HG02759 (cell line): ENCODE results near the gene NDC80.
"Not testable (repeated sequence)": the region's sequence is repeated elsewhere in the genome, so short reads cannot be mapped to it uniquely, and the experiment has no call there.

ENCODE experiments used
- ATAC-seq: cut with Tn5 transposase; IDR thresholded peaks from one replicate; pipeline ENCODE4 v1.9.1; 2021; ENCODE audit warnings: mild to moderate bottlenecking, moderate library complexity; ENCODE audit not compliant: unreplicated experiment

The NDC80 gene

GRCh38 chr18:2571200-2572170, at the start of gene NDC80, which contains the start of gene METTL4:
Gene NDC80 (plus strand): TSS chr18:2571557. CDS start chr18:2572986, 1,429 bp downstream.
Gene METTL4 (minus strand): TSS chr18:2571505. CDS start chr18:2567216, 4,289 bp downstream.
- ATAC-seq = peak; percentile 83

GRCh38 chr18:2522112-2522511, 49.2 kb upstream of the NDC80 start:
- no peak for ATAC-seq

- ATAC-seq = not testable (repeated sequence)
Observed at GRCh38 chr18:2524794-2525198, 46.6 kb upstream of the NDC80 start.

GRCh38 chr18:2526329-2526728, 45.0 kb upstream of the NDC80 start:
- no peak for ATAC-seq

- ATAC-seq = no peak
Observed at GRCh38 chr18:2529154-2529553, 42.2 kb upstream of the NDC80 start.

GRCh38 chr18:2531751-2532150, 39.6 kb upstream of the NDC80 start:
- no peak for ATAC-seq

GRCh38 chr18:2532797-2533196, 38.6 kb upstream of the NDC80 start:
- no peak for ATAC-seq

- peak; percentile 65 for ATAC-seq
Observed at GRCh38 chr18:2534906-2535305, 36.5 kb upstream of the NDC80 start.

- peak; percentile 46 for ATAC-seq
Observed at GRCh38 chr18:2535419-2535910, 35.9 kb upstream of the NDC80 start.

- no peak for ATAC-seq
Observed at GRCh38 chr18:2536063-2536462, 35.3 kb upstream of the NDC80 start.

GRCh38 chr18:2536493-2536892, 34.9 kb upstream of the NDC80 start:
- ATAC-seq = no peak

GRCh38 chr18:2537296-2537695, 34.1 kb upstream of the NDC80 start:
- no peak for ATAC-seq

- ATAC-seq = no peak
Observed at GRCh38 chr18:2538236-2538635, 33.1 kb upstream of the NDC80 start.

GRCh38 chr18:2538844-2539243, 32.5 kb upstream of the NDC80 start:
- no peak for ATAC-seq

GRCh38 chr18:2540575-2540974, 30.8 kb upstream of the NDC80 start:
- no peak for ATAC-seq

- ATAC-seq = peak; percentile 57
Observed at GRCh38 chr18:2541925-2542563, 29.3 kb upstream of the NDC80 start.

- ATAC-seq = no peak
Observed at GRCh38 chr18:2545155-2545554, 26.2 kb upstream of the NDC80 start.

GRCh38 chr18:2547477-2548087, 23.8 kb upstream of the NDC80 start:
- peak; percentile 62 for ATAC-seq

GRCh38 chr18:2549462-2549861, 21.9 kb upstream of the NDC80 start:
- ATAC-seq = no peak

- ATAC-seq = no peak
Observed at GRCh38 chr18:2551425-2551824, 19.9 kb upstream of the NDC80 start.

- no peak for ATAC-seq
Observed at GRCh38 chr18:2554696-2555095, 16.7 kb upstream of the NDC80 start.
